LNCaP clone FGC (cell line): ENCODE results near the gene PTPN18.
A peak's percentile ranks its signal among the peaks of the same experiment; 100 is the strongest.

Source experiments
- DNase-seq: peaks from one replicate; pipeline ENCODE4 v3.0.0-alpha.2; 2011; ENCODE audit warnings: low read depth
- H3K4me3 ChIP-seq: 2 replicates; pipeline ENCODE4 v1.5.1; 2011; ENCODE audit warnings: mild to moderate bottlenecking, low read depth, low read length, control low read depth
- CTCF ChIP-seq: IDR thresholded peaks from 2 replicates; pipeline ENCODE4 v1.5.1; 2012; ENCODE audit warnings: mild to moderate bottlenecking; ENCODE audit not compliant: control insufficient read depth, insufficient read depth; ENCODE audit errors: extremely low read depth

The PTPN18 gene

GRCh38 chr2:130370490-130370889 lies 14.6 kb downstream of the PTPN18 start:
- H3K4me3 ChIP-seq, result no peak overlapping the region
- no peak for TF ChIP-seq CTCF
- DNase-seq, result no peak

DNA sequence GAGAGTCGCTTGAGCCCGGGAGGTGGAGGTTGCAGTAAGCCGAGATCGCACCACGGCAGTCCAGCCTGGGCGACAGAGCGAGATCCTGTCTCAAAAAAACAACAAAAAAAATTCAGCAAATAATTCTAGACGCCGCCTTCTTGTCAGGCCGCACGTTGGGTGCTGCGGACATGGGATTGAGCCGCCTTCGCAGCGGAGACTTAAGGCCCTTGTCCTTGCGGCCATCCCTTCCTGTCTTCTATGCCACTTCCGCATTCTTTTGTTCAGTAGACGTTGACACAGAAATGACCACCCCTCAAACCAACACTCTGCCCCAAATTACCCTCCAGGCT lies 15.8 kb downstream of the PTPN18 start:
- DNase-seq, result no peak
- TF ChIP-seq CTCF, result no peak
- peak overlapping the region; percentile 66 for H3K4me3 ChIP-seq

DNA sequence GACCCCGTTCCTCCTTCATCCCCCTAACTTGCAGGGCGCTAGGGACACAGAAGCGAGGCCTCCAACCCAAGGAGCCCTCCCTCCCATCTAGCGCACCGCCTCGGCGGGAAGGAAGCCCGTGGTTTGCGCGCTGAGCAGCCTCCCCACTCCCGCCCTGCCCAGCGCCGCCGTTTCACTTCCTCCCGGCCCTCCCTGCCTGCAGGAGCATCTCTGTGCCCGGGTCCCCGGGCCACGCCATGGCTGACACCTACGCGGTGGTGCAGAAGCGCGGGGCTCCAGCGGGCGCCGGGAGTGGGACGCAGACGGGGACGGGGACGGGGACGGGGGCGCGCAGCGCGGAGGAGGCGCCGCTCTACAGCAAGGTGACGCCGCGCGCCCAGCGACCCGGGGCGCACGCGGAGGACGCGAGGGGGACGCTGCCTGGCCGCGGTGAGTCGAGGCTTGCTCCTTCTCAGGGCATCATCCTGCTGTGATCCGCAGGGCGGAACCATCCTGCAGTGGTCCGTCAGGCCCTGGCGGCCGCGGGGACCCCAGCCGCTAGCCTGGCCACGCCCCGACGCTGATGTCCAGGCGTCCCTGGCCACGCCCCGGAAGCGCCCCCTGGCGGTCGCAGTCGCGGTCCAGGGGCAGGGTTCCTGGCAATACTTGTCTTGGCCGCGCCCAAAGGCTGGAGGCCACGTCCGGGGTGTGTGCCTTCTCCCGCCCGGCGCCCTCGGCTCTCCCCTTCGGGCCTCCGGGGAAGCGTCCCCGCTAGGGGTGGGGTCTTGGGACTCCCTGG lies 16.4 kb downstream of the PTPN18 start:
- DNase-seq, result no peak
- TF ChIP-seq CTCF, result peak; percentile 60

DNA sequence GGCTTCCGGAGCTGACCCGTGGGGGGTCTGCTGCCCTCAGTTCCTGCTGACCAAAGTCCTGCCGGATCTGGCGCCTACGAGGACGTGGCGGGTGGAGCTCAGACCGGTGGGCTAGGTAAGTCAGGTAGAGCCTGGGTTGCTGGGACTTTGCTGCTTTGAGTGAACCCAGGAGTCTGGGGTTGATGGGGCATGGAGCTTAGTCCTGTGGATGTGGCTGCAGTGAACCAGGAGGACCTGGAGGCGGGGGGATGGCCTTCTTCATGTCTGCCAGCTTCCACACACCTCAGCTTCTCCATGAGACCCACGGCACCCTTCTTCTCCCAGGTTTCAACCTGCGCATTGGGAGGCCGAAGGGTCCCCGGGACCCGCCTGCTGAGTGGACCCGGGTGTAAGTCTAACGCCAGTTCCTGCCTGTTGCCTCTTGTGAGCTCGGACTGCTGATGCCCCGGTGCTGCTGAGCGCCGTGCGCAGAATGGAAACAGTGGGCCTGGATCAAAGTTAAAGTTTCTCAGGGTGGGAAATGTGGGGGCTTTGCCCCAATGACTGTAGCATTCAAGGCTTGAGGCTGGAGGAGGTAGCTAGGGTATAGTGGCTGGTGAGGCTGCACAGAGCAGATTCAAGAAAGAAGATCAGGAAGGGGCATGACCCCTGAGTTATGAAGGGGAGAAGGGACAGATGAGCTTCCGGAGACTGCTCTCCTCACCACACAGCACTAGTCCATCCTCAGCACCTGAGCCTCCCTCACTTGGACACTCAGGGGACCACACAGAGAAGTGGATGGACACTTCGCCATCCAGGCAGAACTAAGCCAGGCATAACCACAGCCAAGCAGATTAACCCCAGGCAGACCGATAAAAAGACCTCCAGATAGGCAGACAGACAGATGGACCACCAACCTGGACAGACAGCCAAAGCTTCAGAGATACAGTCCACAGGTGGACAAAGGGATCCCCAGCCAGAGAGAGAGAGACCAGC lies 17.3 kb downstream of the PTPN18 start:
- peak overlapping the region; percentile 66 for H3K4me3 ChIP-seq
- no peak for DNase-seq
- no peak for TF ChIP-seq CTCF

More for the DNA sequence above, 16.4 kb downstream of the PTPN18 start:
- H3K4me3 ChIP-seq, result peak overlapping the region; percentile 66

GRCh38 chr2:130373808-130374365 lies 18.0 kb downstream of the PTPN18 start:
- no peak overlapping the region for H3K4me3 ChIP-seq
- no peak for DNase-seq
- no peak for TF ChIP-seq CTCF

DNA sequence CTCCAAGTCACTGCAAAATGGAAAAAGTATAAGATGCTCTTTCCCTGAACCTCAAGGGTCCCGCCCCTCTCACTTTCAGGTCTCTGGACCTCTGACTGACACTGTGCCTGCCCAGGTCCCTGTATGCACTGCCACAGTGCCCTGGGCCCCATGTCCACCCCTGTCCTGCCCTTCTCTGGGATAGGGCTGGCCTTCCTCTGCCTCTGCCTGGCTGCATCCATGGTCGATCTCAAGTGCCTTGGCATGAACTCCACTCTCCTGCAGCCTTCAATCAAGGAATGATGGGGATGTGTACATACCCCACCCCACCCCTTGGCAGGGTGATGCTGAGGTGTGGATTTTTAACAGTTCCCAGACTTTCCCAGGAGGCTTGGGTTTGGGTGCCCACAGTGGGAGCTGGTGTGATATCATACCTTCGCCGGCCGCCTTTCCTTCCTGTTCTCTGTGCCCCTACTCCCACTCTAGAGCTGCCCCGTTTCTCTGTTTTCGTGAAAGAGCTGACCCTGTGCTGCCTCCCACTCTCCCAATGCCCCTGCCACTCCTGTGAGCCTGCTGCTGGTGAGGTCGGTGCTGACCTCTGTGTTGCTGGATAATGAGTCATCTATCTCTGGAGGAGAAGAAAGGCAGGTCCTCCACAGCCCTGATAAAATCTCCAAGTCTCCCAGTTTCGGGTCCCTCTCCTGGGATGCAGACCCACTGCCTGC lies 18.9 kb downstream of the PTPN18 start:
- no peak for TF ChIP-seq CTCF
- no peak overlapping the region for H3K4me3 ChIP-seq
- no peak for DNase-seq
